ENCODE results near the gene FTL. TPM values are rescaled to one million over a fixed set of nuclear protein-coding genes. Genes with fewer than 3 reads are reported as not detected.

FTL gene
- 1,841 TPM for total RNA-seq
- polyA plus RNA-seq (ENCODE audit: insufficient read depth, low read depth, low replicate concordance) = 17,016 TPM
- long read RNA-seq, donor 1, transcript FTL-201 (4 exons, 878 nt) = major isoform, 1,271 of 1,710 reads
- long read RNA-seq, donor 1, partial matches to known transcripts = 299 of 1,710 reads
- long read RNA-seq, donor 1, other reads (novel, unspliced or antisense) = 140 of 1,710 reads
- long read RNA-seq, donor 2, transcript FTL-201 (4 exons, 878 nt) = major isoform, 2,261 of 2,838 reads
- long read RNA-seq, donor 2, partial matches to known transcripts = 317 of 2,838 reads
- long read RNA-seq, donor 2, other reads (novel, unspliced or antisense) = 260 of 2,838 reads
- long read RNA-seq, donor 3, transcript FTL-201 (4 exons, 878 nt) = major isoform, 2,967 of 3,729 reads
- long read RNA-seq, donor 3, partial matches to known transcripts = 405 of 3,729 reads
- long read RNA-seq, donor 3, other reads (novel, unspliced or antisense) = 357 of 3,729 reads
- long read RNA-seq, donor 4, transcript FTL-201 (4 exons, 878 nt) = major isoform, 1,379 of 1,701 reads
- long read RNA-seq, donor 4, partial matches to known transcripts = 145 of 1,701 reads
- long read RNA-seq, donor 4, other reads (novel, unspliced or antisense) = 177 of 1,701 reads
- long read RNA-seq, donor 5, transcript FTL-201 (4 exons, 878 nt) = major isoform, 150 of 180 reads
- long read RNA-seq, donor 5, partial matches to known transcripts = 18 of 180 reads
- long read RNA-seq, donor 5, other reads (novel, unspliced or antisense) = 12 of 180 reads
- long read RNA-seq, donor 6, transcript FTL-201 (4 exons, 878 nt) = major isoform, 4,064 of 5,184 reads
- long read RNA-seq, donor 6, partial matches to known transcripts = 647 of 5,184 reads
- long read RNA-seq, donor 6, other reads (novel, unspliced or antisense) = 473 of 5,184 reads
- long read RNA-seq, donor 7, transcript FTL-201 (4 exons, 878 nt) = major isoform, 1,102 of 1,186 reads
- long read RNA-seq, donor 7, partial matches to known transcripts = 77 of 1,186 reads
- long read RNA-seq, donor 7, other reads (novel, unspliced or antisense) = 7 of 1,186 reads
- long read RNA-seq, donor 8, transcript FTL-201 (4 exons, 878 nt) = major isoform, 1,254 of 1,474 reads
- long read RNA-seq, donor 8, partial matches to known transcripts = 220 of 1,474 reads
- long read RNA-seq, donor 8, other reads (novel, unspliced or antisense) = 0 of 1,474 reads
- long read RNA-seq, donor 9, transcript FTL-201 (4 exons, 878 nt) = major isoform, 1,076 of 1,486 reads
- long read RNA-seq, donor 9, partial matches to known transcripts = 302 of 1,486 reads
- long read RNA-seq, donor 9, other reads (novel, unspliced or antisense) = 108 of 1,486 reads
- long read RNA-seq, donor 10, transcript FTL-201 (4 exons, 878 nt) = major isoform, 1,777 of 2,370 reads
- long read RNA-seq, donor 10, partial matches to known transcripts = 385 of 2,370 reads
- long read RNA-seq, donor 10, other reads (novel, unspliced or antisense) = 208 of 2,370 reads

DNA sequence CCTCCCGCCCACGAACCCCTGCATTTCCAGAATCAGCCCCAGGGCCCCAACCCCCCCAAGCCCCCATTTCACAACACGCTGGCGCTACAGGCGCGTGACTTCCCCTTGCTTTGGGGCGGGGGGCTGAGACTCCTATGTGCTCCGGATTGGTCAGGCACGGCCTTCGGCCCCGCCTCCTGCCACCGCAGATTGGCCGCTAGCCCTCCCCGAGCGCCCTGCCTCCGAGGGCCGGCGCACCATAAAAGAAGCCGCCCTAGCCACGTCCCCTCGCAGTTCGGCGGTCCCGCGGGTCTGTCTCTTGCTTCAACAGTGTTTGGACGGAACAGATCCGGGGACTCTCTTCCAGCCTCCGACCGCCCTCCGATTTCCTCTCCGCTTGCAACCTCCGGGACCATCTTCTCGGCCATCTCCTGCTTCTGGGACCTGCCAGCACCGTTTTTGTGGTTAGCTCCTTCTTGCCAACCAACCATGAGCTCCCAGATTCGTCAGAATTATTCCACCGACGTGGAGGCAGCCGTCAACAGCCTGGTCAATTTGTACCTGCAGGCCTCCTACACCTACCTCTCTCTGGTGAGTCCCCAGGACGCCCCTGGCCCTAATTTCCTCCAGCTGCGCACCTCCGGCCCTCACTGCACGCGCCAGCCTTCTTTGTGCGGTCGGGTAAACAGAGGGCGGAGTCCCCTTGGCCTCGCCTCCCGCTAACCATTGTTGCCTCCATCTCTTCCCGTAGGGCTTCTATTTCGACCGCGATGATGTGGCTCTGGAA lies at the start of gene FTL:
Gene FTL, plus strand, starts transcription at position 270 of the 766 bp plus-strand sequence. Its CDS starts 199 bp downstream, at position 469.
- intact Hi-C loops (cut with DNase I) = no loop called here
- Histone ChIP-seq H3K27me3 (ENCODE audit: control insufficient read depth, insufficient read depth, low read length) (no peaks in the 10 kb centered on the region), H3K9me3 (ENCODE audit: control insufficient read depth in 2 of 3, insufficient read depth in 1 of 3, low read length in 3 of 3) (no peaks in the 10 kb centered on the region), H3K4me1 (ENCODE audit: control insufficient read depth in 2 of 3, insufficient read depth in 2 of 3, low read depth in 1 of 3, low read length in 3 of 3) (peaks cover 0 to 29% (median 21%) of the 10 kb centered on the region in 3 donors), H3K9ac (ENCODE audit: low read length in 3 of 3) (peak within 1 kb of the TSS; percentile 52 to 79 (median 74)), H3K27ac (ENCODE audit: low read depth in 2 of 2, low read length in 2 of 2) (peak within 1 kb of the TSS; percentile 94 to 95), H3K4me3 (ENCODE audit: low read length in 3 of 3) (peak within 1 kb of the TSS; percentile 86 to 98 (median 96)), H3K36me3 (ENCODE audit: control insufficient read depth in 2 of 3, insufficient read depth in 3 of 3, low read length in 3 of 3) (peaks cover 3 to 42% (median 4%) of the 10 kb centered on the region in 3 donors)
- peak; percentile 69 for FAIRE-seq
- DNase-seq = peak; percentile 96 to 99 (median 97)
- TF ChIP-seq, protein P1, sequence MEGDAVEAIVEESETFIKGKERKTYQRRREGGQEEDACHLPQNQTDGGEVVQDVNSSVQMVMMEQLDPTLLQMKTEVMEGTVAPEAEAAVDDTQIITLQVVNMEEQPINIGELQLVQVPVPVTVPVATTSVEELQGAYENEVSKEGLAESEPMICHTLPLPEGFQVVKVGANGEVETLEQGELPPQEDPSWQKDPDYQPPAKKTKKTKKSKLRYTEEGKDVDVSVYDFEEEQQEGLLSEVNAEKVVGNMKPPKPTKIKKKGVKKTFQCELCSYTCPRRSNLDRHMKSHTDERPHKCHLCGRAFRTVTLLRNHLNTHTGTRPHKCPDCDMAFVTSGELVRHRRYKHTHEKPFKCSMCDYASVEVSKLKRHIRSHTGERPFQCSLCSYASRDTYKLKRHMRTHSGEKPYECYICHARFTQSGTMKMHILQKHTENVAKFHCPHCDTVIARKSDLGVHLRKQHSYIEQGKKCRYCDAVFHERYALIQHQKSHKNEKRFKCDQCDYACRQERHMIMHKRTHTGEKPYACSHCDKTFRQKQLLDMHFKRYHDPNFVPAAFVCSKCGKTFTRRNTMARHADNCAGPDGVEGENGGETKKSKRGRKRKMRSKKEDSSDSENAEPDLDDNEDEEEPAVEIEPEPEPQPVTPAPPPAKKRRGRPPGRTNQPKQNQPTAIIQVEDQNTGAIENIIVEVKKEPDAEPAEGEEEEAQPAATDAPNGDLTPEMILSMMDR (IDR thresholded peaks at IDR 0.05; ENCODE audit: borderline replicate concordance, extremely low read depth, insufficient read depth) = no peak

DNA sequence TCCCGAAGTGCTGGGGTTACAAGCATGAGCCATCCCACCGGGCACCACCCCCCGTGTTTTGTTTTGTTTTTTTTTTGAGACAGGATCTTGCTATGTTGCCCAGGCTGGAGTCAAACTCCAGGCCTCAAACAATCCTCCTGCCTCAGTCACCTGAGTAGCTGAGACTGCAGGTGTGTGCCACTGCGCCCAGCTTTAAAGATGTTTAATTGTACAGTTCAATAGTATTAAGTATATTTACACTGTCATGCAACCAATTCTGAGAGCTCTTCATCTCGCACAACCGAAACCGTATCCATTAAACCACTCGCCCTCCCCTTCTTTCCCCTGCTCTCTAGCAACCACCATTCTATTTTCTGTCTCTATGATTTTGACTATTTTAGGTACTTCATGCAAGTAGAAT lies 49.4 kb upstream of the FTL start:
- H3K4me1 ChIP-seq (ENCODE audit: control insufficient read depth in 2 of 3, insufficient read depth in 2 of 3, low read depth in 1 of 3, low read length in 3 of 3) = no peaks in the 10 kb centered on the region
- no peak overlapping the region for H3K9ac ChIP-seq (ENCODE audit: low read length in 3 of 3)
- H3K27ac ChIP-seq (ENCODE audit: low read depth in 2 of 2, low read length in 2 of 2) = no peak overlapping the region
- intact Hi-C loops (cut with DNase I) = no loop called here
- H3K27me3 ChIP-seq (ENCODE audit: control insufficient read depth, insufficient read depth, low read length) = no peaks in the 10 kb centered on the region
- H3K9me3 ChIP-seq (ENCODE audit: control insufficient read depth in 2 of 3, insufficient read depth in 1 of 3, low read length in 3 of 3) = no peaks in the 10 kb centered on the region
- H3K36me3 ChIP-seq (ENCODE audit: control insufficient read depth in 2 of 3, insufficient read depth in 3 of 3, low read length in 3 of 3) = peaks cover 10 to 41% (median 21%) of the 10 kb centered on the region in 3 donors
- TF ChIP-seq, protein P1 (IDR thresholded peaks at IDR 0.05; ENCODE audit: borderline replicate concordance, extremely low read depth, insufficient read depth) = no peak
- H3K4me3 ChIP-seq (ENCODE audit: low read length in 3 of 3) = no peak overlapping the region
- DNase-seq (no peak), FAIRE-seq (no peak)

- DNase-seq (no peak), FAIRE-seq (no peak)
- no peaks in the 10 kb centered on the region for H3K4me1 ChIP-seq (ENCODE audit: control insufficient read depth in 2 of 3, insufficient read depth in 2 of 3, low read depth in 1 of 3, low read length in 3 of 3)
- TF ChIP-seq, protein P1 (IDR thresholded peaks at IDR 0.05; ENCODE audit: borderline replicate concordance, extremely low read depth, insufficient read depth) = no peak
- H3K9me3 ChIP-seq (ENCODE audit: control insufficient read depth in 2 of 3, insufficient read depth in 1 of 3, low read length in 3 of 3) = no peaks in the 10 kb centered on the region
- peaks cover 7 to 27% (median 17%) of the 10 kb centered on the region in 3 donors for H3K36me3 ChIP-seq (ENCODE audit: control insufficient read depth in 2 of 3, insufficient read depth in 3 of 3, low read length in 3 of 3)
- intact Hi-C loops (cut with DNase I) = no loop called here
- no peak overlapping the region for H3K27ac ChIP-seq (ENCODE audit: low read depth in 2 of 2, low read length in 2 of 2)
- H3K9ac ChIP-seq (ENCODE audit: low read length in 3 of 3) = no peak overlapping the region
- H3K4me3 ChIP-seq (ENCODE audit: low read length in 3 of 3) = no peak overlapping the region
- no peaks in the 10 kb centered on the region for H3K27me3 ChIP-seq (ENCODE audit: control insufficient read depth, insufficient read depth, low read length)
Observed at GRCh38 chr19:48918071-48918470, 47.0 kb upstream of the FTL start.
